Stimulated activated naive CD4-positive, alpha-beta T cell treated with Interleukin-2 at 50 U/mL for 16 hours (primary cell): Measurements from ENCODE around the gene IQCB1.
"Not testable (repeated sequence)": the region's sequence is repeated elsewhere in the genome, so short reads cannot be mapped to it uniquely, and the experiment has no call there.

Source experiments
- DNase-seq: peaks from one replicate; lab custom pipeline; 2025; lab: John Stamatoyannopoulos, UW

IQCB1 gene

GRCh38 chr3:121803771-121804320 lies 31.0 kb downstream of the IQCB1 start:
- no peak for DNase-seq

GRCh38 chr3:121800906-121801305 lies 34.0 kb downstream of the IQCB1 start:
- DNase-seq, result no peak

- DNase-seq, result no peak
Measured at GRCh38 chr3:121796970-121797369, 37.9 kb downstream of the IQCB1 start.

- DNase-seq, result no peak
Measured at GRCh38 chr3:121794264-121794983, 40.4 kb downstream of the IQCB1 start.

GRCh38 chr3:121793078-121793477 lies 41.8 kb downstream of the IQCB1 start:
- DNase-seq, result no peak

- DNase-seq, result no peak
Measured at GRCh38 chr3:121786485-121786884, 48.4 kb downstream of the IQCB1 start.

- not testable (repeated sequence) for DNase-seq
Measured at GRCh38 chr3:121782784-121783183, 52.1 kb downstream of the IQCB1 start.

- no peak for DNase-seq
Measured at GRCh38 chr3:121781611-121782010, 53.2 kb downstream of the IQCB1 start.

DNA sequence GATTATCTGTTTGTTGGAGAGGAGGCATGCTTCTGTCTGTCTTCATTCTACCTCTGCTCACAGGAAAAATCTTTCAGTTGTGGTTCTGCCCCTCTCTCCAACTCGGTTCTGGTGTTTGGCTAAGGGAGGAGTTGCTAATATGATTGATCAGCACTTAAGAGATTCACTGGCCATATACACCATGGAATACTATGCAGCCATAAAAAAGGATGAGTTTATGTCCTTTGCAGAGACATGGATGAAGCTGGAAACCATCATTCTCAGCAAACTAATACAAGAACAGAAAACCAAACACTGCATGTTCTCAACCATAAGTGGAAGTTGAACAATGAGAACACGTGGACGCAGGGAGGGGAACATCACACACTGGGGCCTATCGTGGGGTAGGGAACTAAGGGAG lies 59.8 kb downstream of the IQCB1 start:
- not testable (repeated sequence) for DNase-seq

DNA sequence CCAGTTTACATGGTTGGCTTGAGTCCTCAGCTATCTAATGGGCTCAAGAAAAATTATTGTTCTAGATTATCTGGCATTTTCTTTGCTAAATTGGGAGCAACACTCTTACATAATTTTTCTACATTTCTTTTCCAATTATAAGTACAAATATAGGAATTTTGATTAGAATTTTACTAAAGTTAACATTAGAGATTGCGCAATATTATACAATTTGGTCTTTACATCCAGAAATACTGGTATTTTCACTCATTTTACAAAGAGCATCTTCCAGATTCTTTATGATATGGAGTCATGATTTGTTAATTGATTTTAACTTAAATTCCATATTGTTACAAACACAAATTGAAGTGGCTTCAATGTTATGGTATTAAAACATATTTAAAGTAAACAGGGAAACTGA lies 65.6 kb downstream of the IQCB1 start:
- DNase-seq, result no peak

- DNase-seq, result no peak
Measured at GRCh38 chr3:121768452-121768851, 66.4 kb downstream of the IQCB1 start.

GRCh38 chr3:121759541-121760202 lies 75.2 kb downstream of the IQCB1 start:
- DNase-seq, result no peak

- no peak for DNase-seq
Measured at GRCh38 chr3:121758727-121759450, 76.0 kb downstream of the IQCB1 start.

GRCh38 chr3:121757812-121758545 lies 76.9 kb downstream of the IQCB1 start:
- DNase-seq, result no peak

- no peak for DNase-seq
Measured at GRCh38 chr3:121757087-121757811, 77.6 kb downstream of the IQCB1 start.

DNA sequence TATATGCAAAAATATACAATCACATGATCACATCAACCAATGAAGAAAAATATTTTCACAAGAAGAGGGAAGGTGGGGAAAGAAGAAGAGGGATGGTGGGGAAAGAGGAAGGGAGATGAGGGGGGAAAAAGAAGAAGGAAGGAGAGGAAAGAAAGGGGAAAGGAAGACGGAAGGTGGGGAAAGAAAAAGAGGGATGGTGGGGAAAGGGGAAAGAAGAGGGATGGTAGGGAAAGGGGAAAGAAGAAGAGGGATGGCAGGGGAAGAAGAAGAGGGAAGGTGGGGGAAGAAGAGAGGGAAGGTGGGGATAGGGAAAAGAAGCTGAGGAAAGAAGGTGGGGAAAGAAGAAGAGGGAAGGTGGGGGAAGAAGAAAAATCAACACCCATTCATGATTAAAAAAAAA lies 82.1 kb downstream of the IQCB1 start:
- DNase-seq, result no peak

- DNase-seq, result no peak
Measured at GRCh38 chr3:121752261-121752660, 82.6 kb downstream of the IQCB1 start.

- DNase-seq, result no peak
Measured at GRCh38 chr3:121750087-121750415, 84.8 kb downstream of the IQCB1 start.

- peak; percentile 96 for DNase-seq
Measured at GRCh38 chr3:121749276-121750086, 85.4 kb downstream of the IQCB1 start, which contains the start of gene GOLGB1. GOLGB1 (minus strand) TSS chr3:121749741; CDS start chr3:121730971, 18,770 bp downstream.

- DNase-seq, result peak; percentile 40
Measured at GRCh38 chr3:121748680-121749275, 86.1 kb downstream of the IQCB1 start.
